Measurements from ENCODE around the gene WDR44. TPM values are rescaled to one million over a fixed set of nuclear protein-coding genes. Genes with fewer than 3 reads are reported as not detected.

Gene WDR44
- total and polyA plus RNA-seq, 2 of the 4 experiments (the other 2 are of a cell fraction) = 10.0 to 11.8 TPM

DNA sequence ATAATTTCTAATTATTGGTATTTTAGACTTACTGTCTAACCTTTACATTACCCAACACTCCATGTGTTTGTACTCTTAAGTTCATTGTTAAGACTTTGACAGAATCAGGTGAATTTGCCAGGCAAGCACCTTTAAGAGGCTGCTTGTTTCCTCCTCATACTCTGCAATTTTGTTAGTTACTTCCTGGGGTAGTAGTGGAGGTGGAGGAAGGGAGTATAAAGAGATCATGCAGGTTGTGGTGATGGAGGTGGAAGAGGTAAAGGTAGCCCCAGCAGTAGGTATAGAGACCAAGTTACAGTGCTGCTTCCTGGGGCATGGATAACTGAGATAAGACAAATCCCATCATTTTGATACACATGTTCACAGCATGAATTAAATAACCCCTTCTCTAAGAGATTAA is 6.7 kb downstream of the WDR44 start:
- H2BK15ac ChIP-seq (ENCODE audit: low read depth, low read length) = no peak overlapping the region
- H4K8ac ChIP-seq (ENCODE audit: low read depth in 2 of 2, low read length in 2 of 2) = no peak overlapping the region
- no peaks in the 10 kb centered on the region for H3K36me3 ChIP-seq (ENCODE audit: control insufficient read depth, insufficient read depth, low read length)
- no peak overlapping the region for H3K4ac ChIP-seq (ENCODE audit: low read depth, low read length)
- no peak overlapping the region for H3K27ac ChIP-seq (ENCODE audit: insufficient read depth, low read length)
- DNase-seq = no peak
- H2BK120ac ChIP-seq (ENCODE audit: low read depth, low read length) = no peak overlapping the region
- CTCF ChIA-PET = no interaction called here
- no peak overlapping the region for H3K23ac ChIP-seq (ENCODE audit: low read depth, low read length)
- H3K9me3 ChIP-seq (ENCODE audit: control insufficient read depth, insufficient read depth, low read length) = no peaks in the 10 kb centered on the region
- peaks cover 45% of the 10 kb centered on the region for H4K20me1 ChIP-seq (ENCODE audit: insufficient read depth, low read length)
- no peak overlapping the region for H2BK5ac ChIP-seq (ENCODE audit: low read depth, low read length, poor library complexity, severe bottlenecking)
- H2AFZ ChIP-seq (replicated peaks; ENCODE audit: low read length, poor library complexity) = no peak overlapping the region
- H3K27me3 ChIP-seq (ENCODE audit: control insufficient read depth, insufficient read depth, low read length) = no peaks in the 10 kb centered on the region
- 0 out of 2 replicates have a peak, but pooled peaks cover 6% of the 10 kb centered on the region for H3K9me1 ChIP-seq (ENCODE audit: insufficient read depth, low read length)
- H2AK5ac ChIP-seq (ENCODE audit: low read depth, low read length) = no peak overlapping the region
- H3K18ac ChIP-seq (ENCODE audit: low read depth, low read length) = no peak overlapping the region
- no peak overlapping the region for H2BK20ac ChIP-seq (ENCODE audit: low read depth, low read length)
- no peak overlapping the region for H4K91ac ChIP-seq (ENCODE audit: insufficient read depth, low read depth, low read length)
- TF ChIP-seq BHLHE40 (IDR thresholded peaks at IDR 0.05; ENCODE audit: low read depth, low read length) (no peak), CEBPB (IDR thresholded peaks at IDR 0.05; ENCODE audit: low read depth, low read length) (no peak), NFE2L2 (IDR thresholded peaks at IDR 0.05; ENCODE audit: low read depth, low read length) (no peak), RFX5 (IDR thresholded peaks at IDR 0.05; ENCODE audit: low read depth, low read length) (no peak), RAD21 (IDR thresholded peaks at IDR 0.05; ENCODE audit: low read length) (no peak)
- TF ChIP-seq, protein P1, sequence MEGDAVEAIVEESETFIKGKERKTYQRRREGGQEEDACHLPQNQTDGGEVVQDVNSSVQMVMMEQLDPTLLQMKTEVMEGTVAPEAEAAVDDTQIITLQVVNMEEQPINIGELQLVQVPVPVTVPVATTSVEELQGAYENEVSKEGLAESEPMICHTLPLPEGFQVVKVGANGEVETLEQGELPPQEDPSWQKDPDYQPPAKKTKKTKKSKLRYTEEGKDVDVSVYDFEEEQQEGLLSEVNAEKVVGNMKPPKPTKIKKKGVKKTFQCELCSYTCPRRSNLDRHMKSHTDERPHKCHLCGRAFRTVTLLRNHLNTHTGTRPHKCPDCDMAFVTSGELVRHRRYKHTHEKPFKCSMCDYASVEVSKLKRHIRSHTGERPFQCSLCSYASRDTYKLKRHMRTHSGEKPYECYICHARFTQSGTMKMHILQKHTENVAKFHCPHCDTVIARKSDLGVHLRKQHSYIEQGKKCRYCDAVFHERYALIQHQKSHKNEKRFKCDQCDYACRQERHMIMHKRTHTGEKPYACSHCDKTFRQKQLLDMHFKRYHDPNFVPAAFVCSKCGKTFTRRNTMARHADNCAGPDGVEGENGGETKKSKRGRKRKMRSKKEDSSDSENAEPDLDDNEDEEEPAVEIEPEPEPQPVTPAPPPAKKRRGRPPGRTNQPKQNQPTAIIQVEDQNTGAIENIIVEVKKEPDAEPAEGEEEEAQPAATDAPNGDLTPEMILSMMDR (conservative IDR thresholded peaks at IDR 0.05; ENCODE audit: low read depth, low read length) = no peak
- BruUV-seq (replicated peaks) = no TSS peak
- ATAC-seq (ENCODE audit: low read depth) = no peak
- H3K4me1 ChIP-seq (ENCODE audit: control insufficient read depth, insufficient read depth, low read length) = peaks cover 8% of the 10 kb centered on the region
- no peak overlapping the region for H3K9ac ChIP-seq (ENCODE audit: low read depth, low read length)
- no peak overlapping the region for H3K4me2 ChIP-seq (ENCODE audit: low read depth, low read length)
- intact Hi-C loops (cut with micrococcal nuclease) = no loop called here
- no peak overlapping the region for H3K14ac ChIP-seq (replicated peaks; ENCODE audit: low read depth, low read length)
- H2AK9ac ChIP-seq (replicated peaks; ENCODE audit: low read depth, low read length, poor library complexity) = no peak overlapping the region
- dilution Hi-C loops (cut with HindIII; ENCODE audit: low sequenced_read_pairs, unreplicated experiment) = no loop called here
- no peak overlapping the region for H3K56ac ChIP-seq (ENCODE audit: extremely low read depth, insufficient read depth, low read length)
- POLR2A ChIA-PET (ENCODE audit: unreplicated experiment) = no interaction called here
- no peak overlapping the region for H3K4me3 ChIP-seq (ENCODE audit: insufficient read depth, low read depth, low read length)
- in situ Hi-C loops (cut with MboI; ENCODE audit: low sequenced_read_pairs) = no loop called here
- H3K79me1 ChIP-seq (ENCODE audit: low read depth in 1 of 2, low read length in 2 of 2) = peaks cover 0 to 8% of the 10 kb centered on the region in 2 experiments; a peak in 2 of 4 replicates
- no peak overlapping the region for H4K5ac ChIP-seq (ENCODE audit: low read depth, low read length)

Data from IMR-90 (cell line).